Ectodermal cell (in vitro differentiated cells): ENCODE measurements around the gene SLC27A4.

ENCODE experiments used
- H3K27ac ChIP-seq: 2 replicates; pipeline ENCODE4 v1.7.0; 2013; ENCODE audit warnings: mild to moderate bottlenecking, low read depth, low read length; ENCODE audit not compliant: insufficient read depth, poor library complexity, severe bottlenecking
- H3K27me3 ChIP-seq: 2 replicates; pipeline ENCODE4 v1.7.0; 2013; ENCODE audit warnings: mild to moderate bottlenecking, low read length; ENCODE audit not compliant: insufficient read depth, control insufficient read depth, poor library complexity, severe bottlenecking
- H3K36me3 ChIP-seq: one replicate; pipeline ENCODE4 v1.7.0; 2013; ENCODE audit warnings: low read length; ENCODE audit not compliant: control insufficient read depth, insufficient read depth
- H3K4me1 ChIP-seq: one replicate; pipeline ENCODE4 v1.7.0; 2013; ENCODE audit warnings: low read length; ENCODE audit not compliant: control insufficient read depth, insufficient read depth
- H3K4me3 ChIP-seq: 2 replicates; pipeline ENCODE4 v1.7.0; 2013; ENCODE audit warnings: low read depth, low read length, control low read depth; ENCODE audit not compliant: insufficient read depth
- H3K9me3 ChIP-seq: 2 replicates; pipeline ENCODE4 v1.7.0; 2013; ENCODE audit warnings: mild to moderate bottlenecking, low read length, moderate library complexity; ENCODE audit not compliant: control insufficient read depth
- WGBS, 2 experiments: methylation state at CpG; one replicate each; pipeline ENCODE4 v1.1.7; 2013; ENCODE audit warnings: missing lambda C conversion rate in 2 of 2; 5-methylcytosine and 5-hydroxymethylcytosine counted together

Gene SLC27A4

DNA sequence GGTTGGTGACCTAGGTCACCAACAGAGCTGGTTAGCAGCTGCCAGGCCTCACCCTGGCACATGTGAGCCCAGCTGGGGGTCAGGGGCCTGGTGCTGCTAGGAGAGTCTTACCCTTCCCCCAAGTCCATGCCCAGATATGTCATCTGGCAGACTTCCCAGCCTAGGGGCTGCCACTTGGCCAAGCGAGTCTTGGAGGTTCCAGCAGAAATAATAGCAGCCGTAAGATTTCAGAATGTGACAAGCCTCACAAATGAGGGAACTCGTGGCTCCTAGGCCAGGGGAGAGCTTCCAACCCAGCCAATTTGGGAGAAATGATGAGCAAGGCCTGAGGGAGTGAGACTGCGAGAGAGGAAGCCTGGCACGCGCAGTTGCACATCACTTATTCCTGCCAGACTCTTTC is 41.9 kb downstream of the SLC27A4 start:
- H3K4me3 ChIP-seq: no peak overlapping the region
- peaks cover 12% of the 10 kb centered on the region for H3K27me3 ChIP-seq
- WGBS, 2 experiments: 56 to 61% methylated on average over 6 of the region's 6 CpGs
- H3K4me1 ChIP-seq: peaks cover 55% of the 10 kb centered on the region
- peaks cover 5% of the 10 kb centered on the region for H3K36me3 ChIP-seq
- no peaks in the 10 kb centered on the region for H3K9me3 ChIP-seq
- peak overlapping the region; percentile 95 for H3K27ac ChIP-seq

DNA sequence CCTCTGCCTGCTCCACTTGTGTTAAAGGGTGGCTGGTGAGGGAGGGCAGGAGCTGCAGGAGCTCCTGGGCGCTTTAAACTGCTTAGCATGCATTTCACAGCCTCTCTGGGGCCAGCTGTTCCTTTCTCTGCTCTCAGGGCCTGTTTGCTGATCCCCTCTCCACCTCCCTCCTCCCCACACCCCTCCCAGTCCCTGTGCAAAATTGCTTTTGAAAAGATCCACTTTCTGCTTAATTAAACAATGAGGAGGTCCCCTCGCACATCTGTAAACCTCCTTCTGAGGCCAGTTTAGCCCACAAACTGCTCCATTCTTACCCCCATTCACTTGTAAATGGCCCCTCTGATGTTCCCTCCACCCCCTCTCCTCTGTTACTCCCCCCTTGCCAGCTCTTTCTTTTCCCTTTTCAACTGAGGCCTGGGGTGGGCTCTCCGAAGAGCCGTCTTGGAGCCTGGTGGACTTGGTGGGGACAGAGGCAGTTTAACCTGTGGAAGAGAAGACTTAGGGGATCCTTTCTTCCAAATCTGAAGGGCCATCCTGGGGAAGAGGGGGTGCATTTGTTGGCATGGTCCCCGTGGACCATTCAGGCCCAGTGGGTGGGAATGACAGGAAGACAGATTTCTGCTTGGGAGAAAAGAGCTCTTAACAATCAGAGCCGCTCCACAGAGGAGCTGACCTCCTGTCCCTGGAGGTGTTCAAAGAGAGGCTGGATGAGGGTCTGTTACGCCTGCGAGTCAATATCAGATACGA is 42.9 kb downstream of the SLC27A4 start:
- peak overlapping the region; percentile 95 for H3K27ac ChIP-seq
- peaks cover 5% of the 10 kb centered on the region for H3K36me3 ChIP-seq
- H3K4me1 ChIP-seq: peaks cover 61% of the 10 kb centered on the region
- no peaks in the 10 kb centered on the region for H3K9me3 ChIP-seq
- WGBS, 2 experiments: 4% methylated on average over 9 of the region's 9 CpGs
- H3K4me3 ChIP-seq: no peak overlapping the region
- H3K27me3 ChIP-seq: peaks cover 12% of the 10 kb centered on the region

DNA sequence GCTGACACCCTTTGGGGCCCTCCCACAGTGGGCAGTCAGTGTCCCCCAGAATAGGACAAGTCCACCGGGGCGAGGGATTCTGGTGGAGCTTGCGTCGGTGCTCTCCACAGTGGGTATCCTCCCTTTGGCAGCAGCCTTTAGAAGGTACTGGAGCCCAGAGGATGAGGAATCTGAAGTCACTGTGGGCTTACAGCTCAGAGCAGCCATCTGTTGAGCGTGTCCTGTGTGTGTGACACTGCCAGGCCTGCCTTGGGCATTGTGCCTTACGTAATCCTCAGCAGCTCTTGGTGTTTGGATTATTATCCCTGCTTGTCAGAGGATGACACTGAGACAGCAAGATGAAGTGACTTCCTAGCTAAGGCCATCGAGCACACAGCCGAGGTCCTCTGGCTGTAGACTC is 43.5 kb downstream of the SLC27A4 start:
- 52 to 54% methylated on average over 8 of the region's 8 CpGs for WGBS, 2 experiments
- Histone ChIP-seq H3K36me3 (peaks cover 9% of the 10 kb centered on the region), H3K27me3 (peaks cover 12% of the 10 kb centered on the region), H3K4me1 (peaks cover 63% of the 10 kb centered on the region), H3K9me3 (no peaks in the 10 kb centered on the region), H3K4me3 (no peak overlapping the region), H3K27ac (peak overlapping the region; percentile 95)

GRCh38 chr9:128384801-128385495 is 44.6 kb downstream of the SLC27A4 start:
- WGBS, 2 experiments: 54 to 67% methylated on average over 6 to 7 of the region's 7 CpGs
- H3K4me1 ChIP-seq: peaks cover 75% of the 10 kb centered on the region
- peaks cover 5% of the 10 kb centered on the region for H3K36me3 ChIP-seq
- peak overlapping the region; percentile 79 for H3K27ac ChIP-seq
- H3K9me3 ChIP-seq: no peaks in the 10 kb centered on the region
- H3K4me3 ChIP-seq: no peak overlapping the region
- peaks cover 14% of the 10 kb centered on the region for H3K27me3 ChIP-seq

DNA sequence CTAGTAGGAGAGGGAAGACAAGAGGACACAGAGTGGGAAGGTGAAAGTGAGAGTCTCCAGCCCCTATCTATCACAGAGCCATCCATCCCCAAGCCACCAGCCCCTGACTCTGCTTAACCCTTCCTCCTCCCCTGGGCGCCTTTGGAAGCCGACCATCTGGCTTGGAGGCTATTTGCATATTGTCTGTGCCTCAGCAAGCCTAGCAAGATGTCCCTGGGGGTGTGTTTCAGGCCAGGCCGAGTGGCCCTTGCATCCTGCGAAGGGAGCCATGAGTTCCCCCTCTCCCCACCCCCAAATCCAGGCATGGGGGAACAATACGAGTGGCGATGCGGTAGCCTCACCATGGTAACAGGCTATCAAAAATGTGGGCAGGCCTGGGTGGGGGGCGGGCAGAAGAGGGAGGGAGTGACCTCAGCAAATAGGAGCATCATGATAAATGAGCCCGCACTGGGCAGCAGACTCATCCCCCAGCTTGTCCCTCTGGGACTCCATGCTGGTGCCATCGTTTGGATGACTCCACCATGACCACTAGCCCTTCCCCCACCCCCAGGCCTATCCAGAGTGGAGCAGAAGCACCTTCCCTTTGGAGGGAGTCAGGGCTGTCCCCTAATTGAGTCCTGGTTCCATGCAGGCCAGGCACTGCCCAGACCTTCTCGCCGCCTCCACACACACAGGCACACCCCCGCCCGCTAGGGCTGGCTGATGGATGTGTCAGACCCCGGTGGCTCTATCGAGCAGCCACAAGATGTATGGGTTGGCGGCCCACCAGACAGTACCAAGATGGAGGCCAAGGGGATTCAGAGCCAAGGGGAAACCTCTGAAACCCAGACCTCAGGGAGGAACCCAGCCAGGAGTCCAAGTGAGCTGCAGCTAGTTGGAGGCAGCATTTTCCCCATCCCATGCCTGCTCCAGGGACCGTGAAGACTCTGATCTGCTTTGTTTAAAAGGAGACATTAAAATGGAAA is 45.5 kb downstream of the SLC27A4 start:
- H3K27me3 ChIP-seq: peaks cover 23% of the 10 kb centered on the region
- no peaks in the 10 kb centered on the region for H3K9me3 ChIP-seq
- WGBS, 2 experiments: 39 to 46% methylated on average over 18 of the region's 18 CpGs
- H3K27ac ChIP-seq: peak overlapping the region; percentile 79
- no peak overlapping the region for H3K4me3 ChIP-seq
- peaks cover 5% of the 10 kb centered on the region for H3K36me3 ChIP-seq
- H3K4me1 ChIP-seq: peaks cover 83% of the 10 kb centered on the region

- Histone ChIP-seq H3K27ac (no peak overlapping the region), H3K4me1 (peaks cover 64% of the 10 kb centered on the region), H3K27me3 (peaks cover 43% of the 10 kb centered on the region), H3K9me3 (no peaks in the 10 kb centered on the region), H3K36me3 (peaks cover 5% of the 10 kb centered on the region), H3K4me3 (no peak overlapping the region)
- WGBS, 2 experiments: 91 to 93% methylated on average over 9 to 10 of the region's 10 CpGs
These were observed 47.8 kb downstream of the SLC27A4 start for GRCh38 chr9:128388150-128388549.

DNA sequence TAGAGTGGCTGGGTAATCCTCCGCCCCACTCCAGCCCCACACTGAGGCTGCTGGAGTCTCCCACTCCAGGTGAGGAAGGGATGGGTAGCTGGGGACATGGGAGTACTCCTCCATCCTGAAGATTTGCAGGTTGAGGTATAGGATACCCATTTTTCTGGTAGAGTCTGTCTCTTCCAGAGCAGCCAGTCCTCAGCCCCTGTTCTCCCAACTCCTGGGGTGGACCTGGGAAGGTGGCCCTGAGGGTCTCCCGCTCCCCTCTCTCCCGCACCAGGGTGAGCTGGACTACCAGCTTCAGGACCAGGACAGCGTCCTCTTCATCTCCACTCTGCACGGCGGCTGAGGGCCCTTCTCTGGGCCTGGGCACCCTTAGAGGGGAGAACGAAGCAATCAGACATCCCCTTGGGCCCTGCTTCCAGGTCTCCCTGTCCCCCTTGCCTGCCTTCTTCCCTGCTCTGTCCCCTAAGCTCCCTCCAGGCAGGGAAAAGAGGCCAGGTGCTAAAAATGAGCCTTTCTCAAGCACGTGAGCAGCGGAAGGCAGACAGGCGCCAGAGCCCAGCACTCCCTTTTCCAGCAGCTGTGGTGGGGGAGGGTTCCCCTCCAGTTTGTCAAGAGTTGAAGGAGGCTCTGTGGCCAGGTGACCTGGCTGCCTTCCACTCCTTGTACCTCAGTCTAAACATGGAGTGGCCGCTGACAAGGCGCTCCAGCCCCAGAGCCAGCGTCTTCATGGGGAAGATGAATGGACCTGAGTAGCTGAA is 49.2 kb downstream of the SLC27A4 start:
- H3K36me3 ChIP-seq: peaks cover 5% of the 10 kb centered on the region
- H3K4me3 ChIP-seq: peak overlapping the region; percentile 65
- H3K27ac ChIP-seq: no peak overlapping the region
- H3K27me3 ChIP-seq: peaks cover 51% of the 10 kb centered on the region
- peaks cover 63% of the 10 kb centered on the region for H3K4me1 ChIP-seq
- 59 to 66% methylated on average over 13 of the region's 13 CpGs for WGBS, 2 experiments
- no peaks in the 10 kb centered on the region for H3K9me3 ChIP-seq

GRCh38 chr9:128390150-128390812 is 50.0 kb downstream of the SLC27A4 start:
- peaks cover 65% of the 10 kb centered on the region for H3K4me1 ChIP-seq
- peak overlapping the region; percentile 65 for H3K4me3 ChIP-seq
- H3K27ac ChIP-seq: no peak overlapping the region
- no peaks in the 10 kb centered on the region for H3K9me3 ChIP-seq
- peaks cover 54% of the 10 kb centered on the region for H3K27me3 ChIP-seq
- 56 to 64% methylated on average over 11 of the region's 11 CpGs for WGBS, 2 experiments
- H3K36me3 ChIP-seq: peaks cover 5% of the 10 kb centered on the region
